GM12878 (cell line): ENCODE data around the gene COL4A1. TPM values are rescaled to one million over a fixed set of nuclear protein-coding genes. Genes with fewer than 3 reads are reported as not detected.

ENCODE experiments used
- ATAC-seq: fragments of 200-7000 bp; cut with Tn5 transposase; 3 replicates; pipeline ENCODE4 v1.9.1; 2020; ENCODE audit warnings: mild to moderate bottlenecking, moderate library complexity
- BruUV-seq: library from RNA; stranded (reverse); fragments of 400-500 nt; replicated peaks from 2 replicates; lab custom pipeline; 2021; lab: Mats Ljungman, UMichigan
- CTCF ChIA-PET: fragments of 300-600 bp; sonication (Branson Sonifier 250); formaldehyde crosslinking; extraction: SDS; loops from one replicate; lab custom pipeline; 2021; ENCODE audit warnings: inconsistent platforms; lab: Yijun Ruan, JAX
- POLR2A ChIA-PET: fragments of 350-600 bp; formaldehyde crosslinking; extraction: SDS; loops from one replicate; lab custom pipeline; 2021; ENCODE audit warnings: inconsistent platforms; lab: Charles Lee
- RAD21 ChIA-PET: fragments of 300-600 bp; sonication (Branson Sonifier 250); formaldehyde crosslinking; loops from one replicate; lab custom pipeline; 2023; ENCODE audit warnings: antibody characterized with exemption; ENCODE audit not compliant: unreplicated experiment; lab: Charles Lee
- SMC1A ChIA-PET: fragments of 300-600 bp; sonication (Branson Sonifier 250); formaldehyde crosslinking; loops from one replicate; lab custom pipeline; 2023; ENCODE audit not compliant: unreplicated experiment, uncharacterized antibody; lab: Charles Lee
- DNase-seq: peaks from one replicate; pipeline ENCODE4 v3.0.0-alpha.2; 2011; ENCODE audit warnings: low read depth, low spot score
- FAIRE-seq: peaks from 3 replicates; lab custom pipeline; 2011; peaks lifted over from hg19 to GRCh38; lab: Jason Lieb, UNC
- H2AFZ ChIP-seq: 2 replicates; pipeline ENCODE4 v1.6.0; 2011; ENCODE audit warnings: low read depth, low read length, control low read depth; ENCODE audit not compliant: control insufficient read depth
- H3K27ac ChIP-seq: 2 replicates; pipeline ENCODE4 v1.5.1; 2011; ENCODE audit warnings: control low read depth; ENCODE audit not compliant: control insufficient read depth, insufficient read depth
- H3K27me3 ChIP-seq, 2 experiments: replicated peaks in 1 of 2; 2 replicates each; pipeline versions ENCODE4 v1.6.0 to v1.6.1; 2011; ENCODE audit warnings: low read length in 1 of 2; ENCODE audit not compliant: control insufficient read depth in 2 of 2, insufficient read depth in 2 of 2
- H3K36me3 ChIP-seq, 2 experiments: 2 replicates each; pipeline ENCODE4 v1.5.1; 2011; ENCODE audit warnings: low read length in 1 of 2; ENCODE audit not compliant: control insufficient read depth in 2 of 2, insufficient read depth in 2 of 2
- H3K4me1 ChIP-seq: 2 replicates; pipeline ENCODE4 v1.6.1; 2011; ENCODE audit warnings: mild to moderate bottlenecking, low read length, moderate library complexity, mixed read lengths; ENCODE audit not compliant: control insufficient read depth, insufficient read depth
- H3K4me2 ChIP-seq: 2 replicates; pipeline ENCODE4 v1.6.0; 2011; ENCODE audit warnings: control low read depth; ENCODE audit not compliant: control insufficient read depth, insufficient read depth
- H3K4me3 ChIP-seq: fragments of 200-600 bp; sonication (generic); 2 replicates; pipeline ENCODE4 v1.5.1; 2016
- H3K79me2 ChIP-seq: 2 replicates; pipeline ENCODE4 v1.6.0; 2011; ENCODE audit warnings: low read length; ENCODE audit not compliant: control insufficient read depth, insufficient read depth
- H3K9ac ChIP-seq: 2 replicates; pipeline ENCODE4 v1.8.0; 2011; ENCODE audit warnings: low read length, control low read depth, mixed read lengths; ENCODE audit not compliant: control insufficient read depth, insufficient read depth
- H3K9me3 ChIP-seq: replicated peaks from 3 replicates; pipeline ENCODE4 v1.5.1; 2011; ENCODE audit warnings: mild to moderate bottlenecking, low read length; ENCODE audit not compliant: control insufficient read depth, insufficient read depth
- H4K20me1 ChIP-seq: 2 replicates; pipeline ENCODE4 v1.6.0; 2011; ENCODE audit not compliant: control insufficient read depth, insufficient read depth
- BHLHE40 ChIP-seq, 2 experiments: fragments of 450-650 bp in 1 of 2; IDR thresholded peaks; 2 replicates each; pipeline ENCODE4 v1.6.1; 2011 to 2017; ENCODE audit warnings: low read depth in 2 of 2, borderline replicate concordance in 1 of 2, improper control_type of control experiment in 1 of 2, low read length in 1 of 2, mild to moderate bottlenecking in 1 of 2
- FOXM1 ChIP-seq: IDR thresholded peaks from 2 replicates; pipeline ENCODE4 v1.6.1; 2012; ENCODE audit warnings: low read depth, mild to moderate bottlenecking, inconsistent platforms, low read length, moderate library complexity
- PRDM15 ChIP-seq: fragments of 450-650 bp; formaldehyde crosslinking; IDR thresholded peaks from 2 replicates; pipeline ENCODE4 v1.4.0; 2020; ENCODE audit warnings: mild to moderate bottlenecking, moderate library complexity
- RELA ChIP-seq: fragments of 450-650 bp; IDR thresholded peaks from 2 replicates; pipeline ENCODE4 v1.8.0; 2014; ENCODE audit warnings: borderline replicate concordance; ENCODE audit not compliant: partially characterized antibody
- SMAD1 ChIP-seq: fragments of 450-650 bp; IDR thresholded peaks from 2 replicates; pipeline ENCODE4 v1.6.1; 2018; ENCODE audit warnings: mild to moderate bottlenecking, low read depth; ENCODE audit not compliant: partially characterized antibody
- WRNIP1 ChIP-seq: IDR thresholded peaks from 2 replicates; pipeline ENCODE4 v1.6.1; 2011; ENCODE audit warnings: low read depth, low read length, improper control_type of control experiment, borderline replicate concordance
- ZBTB11 ChIP-seq: fragments of 450-650 bp; formaldehyde crosslinking; IDR thresholded peaks from 2 replicates; pipeline ENCODE4 v1.5.0; 2022; ENCODE audit warnings: mild to moderate bottlenecking, missing genetic modification characterization
- ZZZ3 ChIP-seq: IDR thresholded peaks from 2 replicates; pipeline ENCODE4 v1.6.1; 2011; ENCODE audit warnings: low read depth; ENCODE audit not compliant: control insufficient read depth, insufficient read length
- WGBS: methylation state at CpG from one replicate; pipeline ENCODE4 v1.1.6; 2016; ENCODE audit warnings: low lambda C conversion rate; ENCODE audit not compliant: insufficient replicate concordance, insufficient coverage; ENCODE audit errors: missing lambda C conversion rate; 5-methylcytosine and 5-hydroxymethylcytosine counted together
- in situ Hi-C: fragments of 300-500 bp; cut with MboI; formaldehyde crosslinking; loops from 9 replicates; pipeline ENCODE4 v1.14.3; 2018; ENCODE audit warnings: mixed read lengths
- intact Hi-C: fragments of 100-400 bp; cut with micrococcal nuclease; formaldehyde crosslinking; loops from one replicate; pipeline ENCODE4 v1.14.2; 2022; ENCODE audit not compliant: unreplicated experiment
- polyA plus RNA-seq, 11 experiments: library from polyadenylated mRNA; depleted of rRNA in 4 of 11; unstranded in 6 of 11; stranded (reverse) in 5 of 11; fragments of >200 nt; fragmentation: Nextera tagmentation in 4 of 11; fragmentation: Illumina TruSeq in 1 of 11; extraction: Ambion mirVana in 4 of 11; extraction: Trizol in 1 of 11; gene quantifications; 1 replicate in 1 of 11; 2 replicates in 10 of 11; pipeline versions ENCODE4 v1.2.1 to v1.2.3, GENCODE V29; 2011 to 2016; ENCODE audit warnings: inconsistent platforms in 2 of 11, missing spikeins in 2 of 11, low read depth in 1 of 11
- total RNA-seq, 4 experiments: library from RNA; depleted of rRNA in 3 of 4; stranded (reverse); fragments of >200 nt in 3 of 4; fragmentation: Illumina TruSeq in 1 of 4; extraction: Trizol in 1 of 4; gene quantifications; 2 replicates each; pipeline versions ENCODE4 v1.2.1 to v1.2.3, GENCODE V29; 2013 to 2021
- TF ChIP-seq, protein P1 (sequence below): fragments of 450-650 bp; IDR thresholded peaks from 2 replicates; pipeline ENCODE4 v1.6.1; 2017; ENCODE audit warnings: mild to moderate bottlenecking
- TF ChIP-seq, protein P2 (sequence below): IDR thresholded peaks from 2 replicates; pipeline ENCODE4 v1.6.1; 2012; ENCODE audit warnings: low read depth, low read length, improper control_type of control experiment

Gene COL4A1
- total and polyA plus RNA-seq, 10 of the 15 experiments (the other 5 are each of a cell fraction or from before 2014, with no cell fraction given) = 0.07 to 0.31 (median 0.13) TPM; not detected in 6

- no peak for DNase-seq
- FAIRE-seq = no peak
- no peak overlapping the region for H3K4me2 ChIP-seq
- H3K27ac ChIP-seq = no peak overlapping the region
- no peaks in the 10 kb centered on the region for H3K9me3 ChIP-seq
- H2AFZ ChIP-seq = no peak overlapping the region
- no peak overlapping the region for H3K9ac ChIP-seq
- no peaks in the 10 kb centered on the region; the same call in 1 of the 2 replicates for H3K4me1 ChIP-seq
- H3K27me3 ChIP-seq = peaks cover 0 to 4% of the 10 kb centered on the region in 2 experiments; a peak in 1 of 4 replicates
- H3K4me3 ChIP-seq = no peak overlapping the region
- ATAC-seq = no peak
- POLR2A ChIA-PET = no interaction called here
- intact Hi-C loops (no loop called here), in situ Hi-C loops (no loop called here)
- H3K79me2 ChIP-seq = no peaks in the 10 kb centered on the region
- WGBS = 26% methylated on average over 6 of the region's 6 CpGs
- BruUV-seq = no TSS peak
- no peaks in the 10 kb centered on the region for H4K20me1 ChIP-seq
- RAD21 ChIA-PET = interaction anchor here (1.0 to 1.2 kb wide), 2 partner anchors 21 to 93 kb away, joined by 3 read pairs; no protein-coding TSS in a partner anchor
- SMC1A ChIA-PET = interaction anchor here (1.3 to 1.9 kb wide), 3 partner anchors 8 to 93 kb away, joined by 4 to 5 read pairs (median 4); no protein-coding TSS in a partner anchor
- CTCF ChIA-PET = interaction anchor here (0.7 to 1.9 kb wide), 4 partner anchors 12 to 92 kb away, joined by 3 to 7 read pairs (median 4); no protein-coding TSS in a partner anchor
- no peaks in the 10 kb centered on the region for H3K36me3 ChIP-seq
- TF ChIP-seq SMAD1 (no peak), FOXM1 (no peak), PRDM15 (CRISPR knock-in tag) (no peak), BHLHE40 (IDR thresholded peaks at IDR 0.05; ENCODE audit: borderline replicate concordance in 1 of 2, low read depth in 2 of 2, low read length in 1 of 2) (no peak), ZZZ3 (no peak), WRNIP1 (no peak), ZBTB11 (CRISPR knock-in tag) (no peak), RELA (no peak)
- TF ChIP-seq, protein P1, sequence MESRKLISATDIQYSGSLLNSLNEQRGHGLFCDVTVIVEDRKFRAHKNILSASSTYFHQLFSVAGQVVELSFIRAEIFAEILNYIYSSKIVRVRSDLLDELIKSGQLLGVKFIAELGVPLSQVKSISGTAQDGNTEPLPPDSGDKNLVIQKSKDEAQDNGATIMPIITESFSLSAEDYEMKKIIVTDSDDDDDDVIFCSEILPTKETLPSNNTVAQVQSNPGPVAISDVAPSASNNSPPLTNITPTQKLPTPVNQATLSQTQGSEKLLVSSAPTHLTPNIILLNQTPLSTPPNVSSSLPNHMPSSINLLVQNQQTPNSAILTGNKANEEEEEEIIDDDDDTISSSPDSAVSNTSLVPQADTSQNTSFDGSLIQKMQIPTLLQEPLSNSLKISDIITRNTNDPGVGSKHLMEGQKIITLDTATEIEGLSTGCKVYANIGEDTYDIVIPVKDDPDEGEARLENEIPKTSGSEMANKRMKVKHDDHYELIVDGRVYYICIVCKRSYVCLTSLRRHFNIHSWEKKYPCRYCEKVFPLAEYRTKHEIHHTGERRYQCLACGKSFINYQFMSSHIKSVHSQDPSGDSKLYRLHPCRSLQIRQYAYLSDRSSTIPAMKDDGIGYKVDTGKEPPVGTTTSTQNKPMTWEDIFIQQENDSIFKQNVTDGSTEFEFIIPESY = no peak
- TF ChIP-seq, protein P2, sequence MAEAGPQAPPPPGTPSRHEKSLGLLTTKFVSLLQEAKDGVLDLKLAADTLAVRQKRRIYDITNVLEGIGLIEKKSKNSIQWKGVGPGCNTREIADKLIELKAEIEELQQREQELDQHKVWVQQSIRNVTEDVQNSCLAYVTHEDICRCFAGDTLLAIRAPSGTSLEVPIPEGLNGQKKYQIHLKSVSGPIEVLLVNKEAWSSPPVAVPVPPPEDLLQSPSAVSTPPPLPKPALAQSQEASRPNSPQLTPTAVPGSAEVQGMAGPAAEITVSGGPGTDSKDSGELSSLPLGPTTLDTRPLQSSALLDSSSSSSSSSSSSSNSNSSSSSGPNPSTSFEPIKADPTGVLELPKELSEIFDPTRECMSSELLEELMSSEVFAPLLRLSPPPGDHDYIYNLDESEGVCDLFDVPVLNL = no peak
These were observed 44.9 kb upstream of the COL4A1 start for GRCh38 chr13:110351636-110352420.
